HG02973 (cell line): ENCODE measurements around the gene KLK7.

Experiments used
- ATAC-seq: cut with Tn5 transposase; IDR thresholded peaks from one replicate; pipeline ENCODE4 v1.9.1; 2021; ENCODE audit warnings: moderate library complexity; ENCODE audit not compliant: unreplicated experiment

KLK7 gene

GRCh38 chr19:50939596-50939995 is 44.1 kb downstream of the KLK7 start:
- ATAC-seq, result no peak

GRCh38 chr19:50933640-50934039 is 50.1 kb downstream of the KLK7 start:
- ATAC-seq, result no peak

- ATAC-seq, result no peak
Observed at GRCh38 chr19:50932690-50933083, 51.0 kb downstream of the KLK7 start.

GRCh38 chr19:50932018-50932689 is 51.6 kb downstream of the KLK7 start:
- ATAC-seq, result no peak

GRCh38 chr19:50931023-50931422 is 52.7 kb downstream of the KLK7 start:
- no peak for ATAC-seq

- no peak for ATAC-seq
Observed at GRCh38 chr19:50928831-50929230, 54.9 kb downstream of the KLK7 start.
